Neural progenitor cell (in vitro differentiated cells): ENCODE measurements around the gene CAMKK1.

Experiments
- EZH2 ChIP-seq: fragments of 200-600 bp; sonication (generic); IDR thresholded peaks from 2 replicates; pipeline ENCODE4 v1.6.1; 2017; ENCODE audit warnings: antibody characterized with exemption, mild to moderate bottlenecking, moderate library complexity
- TF ChIP-seq, protein P1 (sequence below): fragments of 200-600 bp; sonication (generic); IDR thresholded peaks from 2 replicates; pipeline ENCODE4 v1.5.1; 2017; ENCODE audit warnings: antibody characterized with exemption, mild to moderate bottlenecking

DNA sequence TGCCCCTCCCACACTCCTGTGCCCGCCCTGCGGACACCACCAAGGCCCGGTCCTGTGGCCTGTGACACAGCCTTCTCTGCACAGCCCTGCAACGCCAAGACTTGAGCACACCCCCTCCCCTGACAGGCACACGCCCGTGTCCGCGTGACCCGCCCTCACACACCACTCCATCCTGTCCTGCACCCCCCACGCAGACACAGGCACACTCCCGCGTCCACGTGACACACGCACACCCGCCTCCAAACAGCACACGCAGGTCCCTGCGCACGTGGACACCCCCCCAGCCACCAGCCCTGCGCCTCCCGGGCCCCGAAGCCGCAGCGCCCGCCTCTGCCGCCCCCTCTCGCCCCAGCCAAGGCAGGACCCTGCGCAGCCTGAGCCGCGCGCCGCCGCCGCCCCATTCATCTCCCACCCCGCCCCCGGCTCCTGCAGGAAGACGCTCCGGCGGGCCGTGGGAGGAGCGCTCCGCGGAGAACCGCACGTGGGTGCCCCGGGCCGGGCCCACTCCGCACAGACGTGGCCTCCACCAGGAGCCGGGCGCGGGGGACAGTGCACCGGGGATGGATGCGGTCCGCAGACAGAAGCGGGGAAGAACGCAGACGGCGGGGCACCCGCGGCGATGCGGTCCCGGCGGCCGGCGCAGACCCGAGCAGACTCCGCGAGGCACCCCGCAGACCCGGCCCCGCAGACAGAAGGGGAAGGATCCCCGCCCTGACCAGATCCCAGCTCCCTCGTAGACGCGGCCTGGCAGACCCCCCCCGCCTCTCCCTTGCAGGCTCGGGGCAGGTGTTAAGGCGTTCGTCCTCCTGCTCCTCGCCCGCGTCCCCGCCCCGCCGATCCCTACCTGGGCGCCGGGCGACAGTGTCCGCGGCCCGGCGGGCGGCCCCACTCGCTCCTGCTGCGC, 506 bp downstream of the CAMKK1 start:
- TF ChIP-seq, protein P1, sequence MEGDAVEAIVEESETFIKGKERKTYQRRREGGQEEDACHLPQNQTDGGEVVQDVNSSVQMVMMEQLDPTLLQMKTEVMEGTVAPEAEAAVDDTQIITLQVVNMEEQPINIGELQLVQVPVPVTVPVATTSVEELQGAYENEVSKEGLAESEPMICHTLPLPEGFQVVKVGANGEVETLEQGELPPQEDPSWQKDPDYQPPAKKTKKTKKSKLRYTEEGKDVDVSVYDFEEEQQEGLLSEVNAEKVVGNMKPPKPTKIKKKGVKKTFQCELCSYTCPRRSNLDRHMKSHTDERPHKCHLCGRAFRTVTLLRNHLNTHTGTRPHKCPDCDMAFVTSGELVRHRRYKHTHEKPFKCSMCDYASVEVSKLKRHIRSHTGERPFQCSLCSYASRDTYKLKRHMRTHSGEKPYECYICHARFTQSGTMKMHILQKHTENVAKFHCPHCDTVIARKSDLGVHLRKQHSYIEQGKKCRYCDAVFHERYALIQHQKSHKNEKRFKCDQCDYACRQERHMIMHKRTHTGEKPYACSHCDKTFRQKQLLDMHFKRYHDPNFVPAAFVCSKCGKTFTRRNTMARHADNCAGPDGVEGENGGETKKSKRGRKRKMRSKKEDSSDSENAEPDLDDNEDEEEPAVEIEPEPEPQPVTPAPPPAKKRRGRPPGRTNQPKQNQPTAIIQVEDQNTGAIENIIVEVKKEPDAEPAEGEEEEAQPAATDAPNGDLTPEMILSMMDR, result peak; percentile 34
- TF ChIP-seq EZH2, result peak; percentile 17
